Liver (tissue), 9 donors: ENCODE data around the gene EIF2B2. TPM values are rescaled to one million over a fixed set of nuclear protein-coding genes. Genes with fewer than 3 reads are reported as not detected.

Source experiments
- DNase-seq: peaks from one replicate; pipeline ENCODE4 v3.0.0-alpha.2; 2017; ENCODE audit warnings: low spot score
- H3K27ac ChIP-seq, 2 donors: one replicate each; pipeline ENCODE4 v1.7.0; 2013; ENCODE audit warnings: inconsistent platforms in 2 of 2, low read length in 2 of 2, control low read depth in 1 of 2, low read depth in 1 of 2, mild to moderate bottlenecking in 1 of 2
- H3K27me3 ChIP-seq, 4 donors: one replicate each; pipeline versions ENCODE4 v1.6.1 to v1.7.0; 2013; ENCODE audit warnings: low read length in 3 of 4, inconsistent platforms in 1 of 4, mild to moderate bottlenecking in 1 of 4, moderate library complexity in 1 of 4; ENCODE audit not compliant: control insufficient read depth in 4 of 4, insufficient read depth in 4 of 4
- H3K36me3 ChIP-seq, 4 donors: one replicate each; pipeline versions ENCODE4 v1.6.1 to v1.7.0; 2013; ENCODE audit warnings: low read length in 3 of 4, mild to moderate bottlenecking in 3 of 4, low read depth in 1 of 4, moderate library complexity in 1 of 4; ENCODE audit not compliant: control insufficient read depth in 4 of 4, insufficient read depth in 3 of 4
- H3K4me1 ChIP-seq, 4 donors: one replicate each; pipeline versions ENCODE4 v1.6.1 to v1.7.0; 2013; ENCODE audit warnings: low read length in 3 of 4, mild to moderate bottlenecking in 3 of 4, moderate library complexity in 1 of 4; ENCODE audit not compliant: control insufficient read depth in 4 of 4, insufficient read depth in 4 of 4
- H3K4me3 ChIP-seq, 3 donors: one replicate each; pipeline versions ENCODE4 v1.6.1 to v1.7.0; 2013; ENCODE audit warnings: low read length in 3 of 3, control low read depth in 1 of 3, low read depth in 1 of 3, mild to moderate bottlenecking in 1 of 3
- H3K9ac ChIP-seq, 2 donors: one replicate each; pipeline ENCODE4 v1.7.0; 2013; ENCODE audit warnings: low read length in 2 of 2, mild to moderate bottlenecking in 2 of 2, moderate library complexity in 2 of 2, control low read depth in 1 of 2, low read depth in 1 of 2
- H3K9me3 ChIP-seq, 4 donors: one replicate each; pipeline versions ENCODE4 v1.6.1 to v1.7.0; 2013; ENCODE audit warnings: low read length in 3 of 4; ENCODE audit not compliant: control insufficient read depth in 4 of 4
- FOXA1 ChIP-seq: IDR thresholded peaks from 2 replicates; pipeline ENCODE4 v1.6.1; 2016; ENCODE audit warnings: antibody characterized with exemption
- HNF4A ChIP-seq, 2 donors: conservative IDR thresholded peaks; 2 replicates each; pipeline ENCODE4 v1.6.1; 2016; ENCODE audit warnings: antibody characterized with exemption in 2 of 2, mild to moderate bottlenecking in 2 of 2
- HNF4G ChIP-seq: IDR thresholded peaks from 2 replicates; pipeline ENCODE4 v1.6.1; 2016; ENCODE audit warnings: antibody characterized with exemption
- RAD21 ChIP-seq, 2 donors: IDR thresholded peaks; 2 replicates each; pipeline ENCODE4 v1.6.1; 2016; ENCODE audit warnings: antibody characterized with exemption in 2 of 2, mild to moderate bottlenecking in 2 of 2
- RXRA ChIP-seq, 2 donors: IDR thresholded peaks; 2 replicates each; pipeline ENCODE4 v1.6.1; 2017 to 2018; ENCODE audit warnings: antibody characterized with exemption in 2 of 2, mild to moderate bottlenecking in 1 of 2
- SP1 ChIP-seq: IDR thresholded peaks from 2 replicates; pipeline ENCODE4 v1.6.1; 2018; ENCODE audit warnings: antibody characterized with exemption, mild to moderate bottlenecking
- TAF1 ChIP-seq: conservative IDR thresholded peaks from 2 replicates; pipeline ENCODE4 v1.6.1; 2016; ENCODE audit warnings: antibody characterized with exemption, mild to moderate bottlenecking
- WGBS: extraction: QIAGEN DNeasy Blood & Tissue Kit; methylation state at CpG from one replicate; pipeline ENCODE4 v1.1.7; 2013; 5-methylcytosine and 5-hydroxymethylcytosine counted together
- polyA plus RNA-seq, 2 donors: library from polyadenylated mRNA; stranded (reverse) in 1 of 2; unstranded in 1 of 2; fragments of 200-250 nt in 1 of 2; fragments of >200 nt in 1 of 2; fragmentation: Nextera tagmentation in 1 of 2; extraction: Ambion mirVana in 1 of 2; gene quantifications; one replicate each; pipeline versions ENCODE4 v1.2.1 to v1.2.3, GENCODE V29; 2013 to 2015
- total RNA-seq, 2 donors: library from RNA; depleted of rRNA; stranded (reverse); fragments of >200 nt; gene quantifications; one replicate each; pipeline ENCODE4 v1.2.3, GENCODE V29; 2014
- TF ChIP-seq, protein P1 (sequence below): IDR thresholded peaks from 2 replicates; pipeline ENCODE4 v1.6.1; 2016; ENCODE audit warnings: antibody characterized with exemption
- TF ChIP-seq, protein P2 (sequence below): fragments of 150-350 bp; IDR thresholded peaks from 2 replicates; pipeline ENCODE4 v1.5.1; 2017; ENCODE audit warnings: improper control_type of control experiment, low read depth, low read length; ENCODE audit not compliant: missing input control
- TF ChIP-seq, protein P3 (sequence below): IDR thresholded peaks from 2 replicates; pipeline ENCODE4 v1.6.1; 2016; ENCODE audit warnings: antibody characterized with exemption, mild to moderate bottlenecking
- TF ChIP-seq, protein P4 (sequence below): IDR thresholded peaks from 2 replicates; pipeline ENCODE4 v1.6.1; 2016; ENCODE audit warnings: antibody characterized with exemption
- donor health status: healthy.
- donor health status: healthy.
- donor health status: healthy.
- donor health status: healthy.
- donor health status: healthy.

Gene EIF2B2
- total and polyA plus RNA-seq, 4 donors, result 16.2 to 23.6 (median 20.2) TPM

DNA sequence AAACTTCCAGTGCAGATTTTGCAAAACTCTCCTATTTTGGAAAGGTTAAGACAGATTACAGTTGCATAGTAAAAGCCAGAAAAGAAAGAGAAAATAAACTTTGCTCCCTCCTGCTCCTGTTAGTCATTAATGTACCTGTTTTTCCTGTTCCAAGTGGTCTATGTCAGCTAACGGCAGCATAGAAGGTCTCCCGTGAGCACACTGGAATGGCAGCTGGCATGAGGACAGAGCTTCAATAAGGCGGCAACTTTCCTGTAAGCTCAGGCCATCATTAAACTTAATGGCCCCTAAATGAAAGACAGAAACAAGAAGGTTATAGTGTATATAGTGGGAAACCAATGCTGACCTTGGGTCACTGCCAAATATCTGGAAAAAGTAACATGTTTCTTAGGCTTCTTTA lies 16.0 kb downstream of the EIF2B2 start:
- Histone ChIP-seq H3K4me1 (no peaks in the 10 kb centered on the region), H3K27me3 (no peaks in the 10 kb centered on the region), H3K27ac (no peak overlapping the region), H3K36me3 (peaks cover 9 to 67% (median 38%) of the 10 kb centered on the region in 4 donors), H3K9me3 (no peaks in the 10 kb centered on the region), H3K4me3 (no peak overlapping the region), H3K9ac (no peak overlapping the region)
- 87% methylated on average over 3 of the region's 3 CpGs for WGBS
- no peak for DNase-seq
- TF ChIP-seq FOXA1 (no peak), SP1 (peak; percentile 70), HNF4A (conservative IDR thresholded peaks at IDR 0.05) (peak in 1 of 2 donors; percentile 9)

DNA sequence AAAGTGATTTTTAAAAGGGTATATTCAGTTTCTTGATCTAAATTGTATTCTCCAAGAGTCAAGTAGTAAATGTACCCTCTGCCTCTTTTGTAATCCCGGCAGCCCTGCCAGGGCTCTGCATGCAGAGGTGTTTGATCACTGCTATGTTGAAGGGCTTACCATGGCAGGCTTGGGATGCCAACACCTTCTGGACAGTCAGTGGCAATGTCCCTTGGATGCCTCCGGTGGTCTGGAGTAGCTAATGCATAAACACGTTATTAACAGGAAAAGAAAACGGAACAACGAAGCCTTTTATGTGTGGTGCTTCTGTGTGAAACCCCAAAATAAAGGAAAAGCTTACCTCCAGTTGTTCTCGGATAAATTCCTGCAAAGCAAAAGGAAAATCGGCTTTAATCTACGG lies 19.9 kb downstream of the EIF2B2 start:
- Histone ChIP-seq H3K9me3 (no peaks in the 10 kb centered on the region), H3K4me3 (no peak overlapping the region)
- 70% methylated on average over 8 of the region's 8 CpGs for WGBS

More for the DNA sequence above, 19.9 kb downstream of the EIF2B2 start:
- DNase-seq, result no peak
- Histone ChIP-seq H3K27me3 (no peaks in the 10 kb centered on the region), H3K4me1 (no peaks in the 10 kb centered on the region), H3K36me3 (peaks cover 9 to 41% (median 23%) of the 10 kb centered on the region in 4 donors), H3K27ac (no peak overlapping the region), H3K9ac (no peak overlapping the region)
- TF ChIP-seq HNF4A (conservative IDR thresholded peaks at IDR 0.05), result no peak
- no peak for TF ChIP-seq HNF4G
- TF ChIP-seq FOXA1, result no peak
- TF ChIP-seq RXRA (IDR thresholded peaks at IDR 0.05), result no peak
- TF ChIP-seq, protein P1, sequence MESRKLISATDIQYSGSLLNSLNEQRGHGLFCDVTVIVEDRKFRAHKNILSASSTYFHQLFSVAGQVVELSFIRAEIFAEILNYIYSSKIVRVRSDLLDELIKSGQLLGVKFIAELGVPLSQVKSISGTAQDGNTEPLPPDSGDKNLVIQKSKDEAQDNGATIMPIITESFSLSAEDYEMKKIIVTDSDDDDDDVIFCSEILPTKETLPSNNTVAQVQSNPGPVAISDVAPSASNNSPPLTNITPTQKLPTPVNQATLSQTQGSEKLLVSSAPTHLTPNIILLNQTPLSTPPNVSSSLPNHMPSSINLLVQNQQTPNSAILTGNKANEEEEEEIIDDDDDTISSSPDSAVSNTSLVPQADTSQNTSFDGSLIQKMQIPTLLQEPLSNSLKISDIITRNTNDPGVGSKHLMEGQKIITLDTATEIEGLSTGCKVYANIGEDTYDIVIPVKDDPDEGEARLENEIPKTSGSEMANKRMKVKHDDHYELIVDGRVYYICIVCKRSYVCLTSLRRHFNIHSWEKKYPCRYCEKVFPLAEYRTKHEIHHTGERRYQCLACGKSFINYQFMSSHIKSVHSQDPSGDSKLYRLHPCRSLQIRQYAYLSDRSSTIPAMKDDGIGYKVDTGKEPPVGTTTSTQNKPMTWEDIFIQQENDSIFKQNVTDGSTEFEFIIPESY, result no peak
- no peak for TF ChIP-seq SP1
- no peak for TF ChIP-seq TAF1
- TF ChIP-seq, protein P2, sequence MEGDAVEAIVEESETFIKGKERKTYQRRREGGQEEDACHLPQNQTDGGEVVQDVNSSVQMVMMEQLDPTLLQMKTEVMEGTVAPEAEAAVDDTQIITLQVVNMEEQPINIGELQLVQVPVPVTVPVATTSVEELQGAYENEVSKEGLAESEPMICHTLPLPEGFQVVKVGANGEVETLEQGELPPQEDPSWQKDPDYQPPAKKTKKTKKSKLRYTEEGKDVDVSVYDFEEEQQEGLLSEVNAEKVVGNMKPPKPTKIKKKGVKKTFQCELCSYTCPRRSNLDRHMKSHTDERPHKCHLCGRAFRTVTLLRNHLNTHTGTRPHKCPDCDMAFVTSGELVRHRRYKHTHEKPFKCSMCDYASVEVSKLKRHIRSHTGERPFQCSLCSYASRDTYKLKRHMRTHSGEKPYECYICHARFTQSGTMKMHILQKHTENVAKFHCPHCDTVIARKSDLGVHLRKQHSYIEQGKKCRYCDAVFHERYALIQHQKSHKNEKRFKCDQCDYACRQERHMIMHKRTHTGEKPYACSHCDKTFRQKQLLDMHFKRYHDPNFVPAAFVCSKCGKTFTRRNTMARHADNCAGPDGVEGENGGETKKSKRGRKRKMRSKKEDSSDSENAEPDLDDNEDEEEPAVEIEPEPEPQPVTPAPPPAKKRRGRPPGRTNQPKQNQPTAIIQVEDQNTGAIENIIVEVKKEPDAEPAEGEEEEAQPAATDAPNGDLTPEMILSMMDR, result peak; percentile 27
- TF ChIP-seq, protein P3, sequence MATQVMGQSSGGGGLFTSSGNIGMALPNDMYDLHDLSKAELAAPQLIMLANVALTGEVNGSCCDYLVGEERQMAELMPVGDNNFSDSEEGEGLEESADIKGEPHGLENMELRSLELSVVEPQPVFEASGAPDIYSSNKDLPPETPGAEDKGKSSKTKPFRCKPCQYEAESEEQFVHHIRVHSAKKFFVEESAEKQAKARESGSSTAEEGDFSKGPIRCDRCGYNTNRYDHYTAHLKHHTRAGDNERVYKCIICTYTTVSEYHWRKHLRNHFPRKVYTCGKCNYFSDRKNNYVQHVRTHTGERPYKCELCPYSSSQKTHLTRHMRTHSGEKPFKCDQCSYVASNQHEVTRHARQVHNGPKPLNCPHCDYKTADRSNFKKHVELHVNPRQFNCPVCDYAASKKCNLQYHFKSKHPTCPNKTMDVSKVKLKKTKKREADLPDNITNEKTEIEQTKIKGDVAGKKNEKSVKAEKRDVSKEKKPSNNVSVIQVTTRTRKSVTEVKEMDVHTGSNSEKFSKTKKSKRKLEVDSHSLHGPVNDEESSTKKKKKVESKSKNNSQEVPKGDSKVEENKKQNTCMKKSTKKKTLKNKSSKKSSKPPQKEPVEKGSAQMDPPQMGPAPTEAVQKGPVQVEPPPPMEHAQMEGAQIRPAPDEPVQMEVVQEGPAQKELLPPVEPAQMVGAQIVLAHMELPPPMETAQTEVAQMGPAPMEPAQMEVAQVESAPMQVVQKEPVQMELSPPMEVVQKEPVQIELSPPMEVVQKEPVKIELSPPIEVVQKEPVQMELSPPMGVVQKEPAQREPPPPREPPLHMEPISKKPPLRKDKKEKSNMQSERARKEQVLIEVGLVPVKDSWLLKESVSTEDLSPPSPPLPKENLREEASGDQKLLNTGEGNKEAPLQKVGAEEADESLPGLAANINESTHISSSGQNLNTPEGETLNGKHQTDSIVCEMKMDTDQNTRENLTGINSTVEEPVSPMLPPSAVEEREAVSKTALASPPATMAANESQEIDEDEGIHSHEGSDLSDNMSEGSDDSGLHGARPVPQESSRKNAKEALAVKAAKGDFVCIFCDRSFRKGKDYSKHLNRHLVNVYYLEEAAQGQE, result no peak
- TF ChIP-seq, protein P4, sequence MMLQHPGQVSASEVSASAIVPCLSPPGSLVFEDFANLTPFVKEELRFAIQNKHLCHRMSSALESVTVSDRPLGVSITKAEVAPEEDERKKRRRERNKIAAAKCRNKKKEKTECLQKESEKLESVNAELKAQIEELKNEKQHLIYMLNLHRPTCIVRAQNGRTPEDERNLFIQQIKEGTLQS, result no peak
- peak; percentile 29 to 56 for TF ChIP-seq RAD21 (IDR thresholded peaks at IDR 0.05)
